ENCODE results near the gene ZNF554. TPM values are rescaled to one million over a fixed set of nuclear protein-coding genes. Genes with fewer than 3 reads are reported as not detected.

The ZNF554 gene
- total RNA-seq, 4 donors from 2014 or later = 2.1 to 5.3 (median 2.6) TPM

- Histone ChIP-seq H3K36me3 (peaks cover 0 to 27% of the 10 kb centered on the region in 2 donors), H3K4me1 (no peaks in the 10 kb centered on the region)
- no peak for ATAC-seq
Observed at GRCh38 chr19:2812414-2813234, 7.0 kb upstream of the ZNF554 start.

DNA sequence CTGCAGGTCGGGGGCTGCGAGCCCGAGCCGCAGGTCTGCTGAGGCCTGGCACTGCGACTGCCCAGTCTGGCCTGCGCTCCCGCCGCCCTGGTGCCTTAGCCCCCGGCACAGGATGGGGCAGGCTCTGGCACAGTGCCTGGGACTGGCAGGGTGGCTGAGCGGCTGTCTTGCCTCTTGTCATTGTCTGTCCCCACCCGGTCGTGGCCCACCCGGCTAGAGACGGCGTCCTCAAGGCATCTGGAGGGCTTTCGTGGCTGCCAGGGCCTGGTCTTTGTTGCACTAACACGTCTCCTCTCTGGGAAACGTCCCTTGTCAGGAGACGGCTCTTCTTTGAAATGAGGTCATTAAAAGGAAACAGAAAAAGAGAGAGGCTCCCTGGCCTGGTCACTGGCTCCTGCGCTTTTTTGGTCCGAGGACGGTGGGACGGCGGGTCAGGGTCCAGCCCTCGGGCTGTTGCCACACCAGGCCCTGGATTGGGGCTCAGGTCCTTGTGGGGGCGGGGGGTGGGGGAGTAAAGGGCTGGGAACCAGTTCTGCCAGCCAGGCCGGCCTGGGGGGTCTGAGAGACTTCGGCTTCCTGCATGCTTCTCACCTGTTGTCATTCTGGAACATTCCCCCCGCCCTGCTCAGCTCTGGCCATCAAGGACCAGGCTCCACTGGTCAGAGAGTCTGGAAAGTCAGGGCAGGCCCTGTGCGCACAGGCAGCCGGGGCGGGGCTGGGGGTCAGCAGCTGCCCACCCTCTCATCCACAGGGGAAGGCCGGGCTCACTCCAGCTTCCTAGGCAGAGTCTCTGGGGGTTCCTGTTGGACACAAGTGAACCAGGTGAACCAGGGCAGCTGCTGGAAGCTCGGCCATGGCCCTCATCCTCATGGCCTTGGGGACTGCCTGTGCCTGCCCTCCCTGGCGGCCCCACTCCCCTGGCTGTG lies 6.2 kb upstream of the ZNF554 start:
- DNase-seq (no peak), ATAC-seq (no peak)
- H3K27ac ChIP-seq = no peak overlapping the region

More at GRCh38 chr19:2812414-2813234, 7.0 kb upstream of the ZNF554 start:
- in situ Hi-C loops (cut with MboI; ENCODE audit: low sequenced_read_pairs in 4 of 4) (no loop called here), intact Hi-C loops (cut with DNase I; ENCODE audit: low total_unique reads) (no loop called here)
- TF ChIP-seq, protein P1, sequence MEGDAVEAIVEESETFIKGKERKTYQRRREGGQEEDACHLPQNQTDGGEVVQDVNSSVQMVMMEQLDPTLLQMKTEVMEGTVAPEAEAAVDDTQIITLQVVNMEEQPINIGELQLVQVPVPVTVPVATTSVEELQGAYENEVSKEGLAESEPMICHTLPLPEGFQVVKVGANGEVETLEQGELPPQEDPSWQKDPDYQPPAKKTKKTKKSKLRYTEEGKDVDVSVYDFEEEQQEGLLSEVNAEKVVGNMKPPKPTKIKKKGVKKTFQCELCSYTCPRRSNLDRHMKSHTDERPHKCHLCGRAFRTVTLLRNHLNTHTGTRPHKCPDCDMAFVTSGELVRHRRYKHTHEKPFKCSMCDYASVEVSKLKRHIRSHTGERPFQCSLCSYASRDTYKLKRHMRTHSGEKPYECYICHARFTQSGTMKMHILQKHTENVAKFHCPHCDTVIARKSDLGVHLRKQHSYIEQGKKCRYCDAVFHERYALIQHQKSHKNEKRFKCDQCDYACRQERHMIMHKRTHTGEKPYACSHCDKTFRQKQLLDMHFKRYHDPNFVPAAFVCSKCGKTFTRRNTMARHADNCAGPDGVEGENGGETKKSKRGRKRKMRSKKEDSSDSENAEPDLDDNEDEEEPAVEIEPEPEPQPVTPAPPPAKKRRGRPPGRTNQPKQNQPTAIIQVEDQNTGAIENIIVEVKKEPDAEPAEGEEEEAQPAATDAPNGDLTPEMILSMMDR (IDR thresholded peaks at IDR 0.05 in 4 of 5, conservative IDR thresholded peaks at IDR 0.05 in 1 of 5) = no peak
- no peak for TF ChIP-seq POLR2A (IDR thresholded peaks at IDR 0.05)
- no peaks in the 10 kb centered on the region for H3K9me3 ChIP-seq
- H3K27ac ChIP-seq = no peak overlapping the region
- H3K27me3 ChIP-seq = no peaks in the 10 kb centered on the region
- H3K4me3 ChIP-seq = no peak overlapping the region
- DNase-seq = no peak

GRCh38 chr19:2814426-2814825 lies 5.2 kb upstream of the ZNF554 start:
- no peak for ATAC-seq
- Histone ChIP-seq H3K4me3 (no peak overlapping the region), H3K4me1 (no peaks in the 10 kb centered on the region), H3K27me3 (no peaks in the 10 kb centered on the region), H3K36me3 (peaks cover 0 to 9% of the 10 kb centered on the region in 2 donors), H3K27ac (no peak overlapping the region), H3K9me3 (no peaks in the 10 kb centered on the region)
- no peak for DNase-seq
- TF ChIP-seq, protein P1 (IDR thresholded peaks at IDR 0.05 in 4 of 5, conservative IDR thresholded peaks at IDR 0.05 in 1 of 5) = no peak
- TF ChIP-seq POLR2A (IDR thresholded peaks at IDR 0.05) = no peak
- in situ Hi-C loops (cut with MboI; ENCODE audit: low sequenced_read_pairs in 4 of 4) (no loop called here), intact Hi-C loops (cut with DNase I; ENCODE audit: low total_unique reads) (no loop called here)

More for the DNA sequence above, 6.2 kb upstream of the ZNF554 start:
- Histone ChIP-seq H3K27me3 (no peaks in the 10 kb centered on the region), H3K4me1 (no peaks in the 10 kb centered on the region), H3K9me3 (no peaks in the 10 kb centered on the region), H3K36me3 (peaks cover 0 to 19% of the 10 kb centered on the region in 2 donors), H3K4me3 (no peak overlapping the region)
- intact Hi-C loops (cut with DNase I; ENCODE audit: low total_unique reads) (no loop called here), in situ Hi-C loops (cut with MboI; ENCODE audit: low sequenced_read_pairs in 4 of 4) (no loop called here)
- TF ChIP-seq POLR2A (IDR thresholded peaks at IDR 0.05) = no peak
- TF ChIP-seq, protein P1 (IDR thresholded peaks at IDR 0.05 in 4 of 5, conservative IDR thresholded peaks at IDR 0.05 in 1 of 5) = no peak

DNA sequence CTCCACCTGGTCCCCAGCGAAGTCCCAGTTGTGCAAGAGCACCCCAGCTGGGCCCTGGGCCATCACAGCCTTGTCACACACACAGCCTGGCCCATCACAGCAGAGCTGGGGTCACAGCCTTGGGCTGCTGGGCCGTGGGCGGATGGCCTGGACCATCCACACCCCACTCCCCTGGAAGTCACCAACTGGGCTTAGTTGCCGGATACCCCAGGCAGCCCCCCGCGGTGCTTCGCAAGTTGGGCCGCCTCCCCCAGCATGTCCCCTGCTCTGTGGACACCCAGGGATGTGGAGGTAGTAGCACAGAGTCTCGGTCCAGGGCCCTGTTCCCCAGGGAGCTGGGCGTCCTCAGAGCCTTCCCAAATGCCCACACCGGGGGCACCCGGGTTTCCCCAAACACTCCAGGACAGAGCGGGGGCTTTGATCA lies 4.5 kb upstream of the ZNF554 start:
- Histone ChIP-seq H3K36me3 (peaks cover 0 to 3% of the 10 kb centered on the region in 2 donors), H3K4me3 (no peak overlapping the region), H3K4me1 (peaks cover 0 to under 1% of the 10 kb centered on the region in 2 donors), H3K27ac (no peak overlapping the region), H3K27me3 (no peaks in the 10 kb centered on the region), H3K9me3 (no peaks in the 10 kb centered on the region)
- in situ Hi-C loops (cut with MboI; ENCODE audit: low sequenced_read_pairs in 4 of 4) = no loop called here
- DNase-seq (no peak), ATAC-seq (no peak)
- intact Hi-C loops (cut with DNase I; ENCODE audit: low total_unique reads) = no loop called here
- no peak for TF ChIP-seq POLR2A (IDR thresholded peaks at IDR 0.05)
- TF ChIP-seq, protein P1 (IDR thresholded peaks at IDR 0.05 in 4 of 5, conservative IDR thresholded peaks at IDR 0.05 in 1 of 5) = no peak
